Left ventricle myocardium inferior (tissue), 1 donor: Measurements from ENCODE around the gene WDR31. TPM values are rescaled to one million over a fixed set of nuclear protein-coding genes. Genes with fewer than 3 reads are reported as not detected.
A peak's percentile ranks its signal among the peaks of the same experiment; 100 is the strongest.

ENCODE experiments used
- DNase-seq: peaks from one replicate; pipeline ENCODE4 v3.0.0-alpha.2; 2020
- H3K27ac ChIP-seq: fragments of 200-600 bp; replicated peaks from 2 replicates; pipeline ENCODE4 v1.8.0; 2021
- H3K27me3 ChIP-seq: fragments of 200-600 bp; 2 replicates; pipeline ENCODE4 v1.8.0; 2021; ENCODE audit warnings: low read depth
- H3K36me3 ChIP-seq: fragments of 200-600 bp; 2 replicates; pipeline ENCODE4 v1.8.0; 2021
- H3K4me1 ChIP-seq: fragments of 200-600 bp; 2 replicates; pipeline ENCODE4 v1.8.0; 2021
- H3K4me3 ChIP-seq: fragments of 200-600 bp; 2 replicates; pipeline ENCODE4 v1.8.0; 2021; ENCODE audit warnings: mild to moderate bottlenecking, moderate library complexity
- H3K9me3 ChIP-seq: fragments of 200-600 bp; replicated peaks from 2 replicates; pipeline ENCODE4 v1.8.0; 2021
- CTCF ChIP-seq: fragments of 200-600 bp; IDR thresholded peaks from 2 replicates; pipeline ENCODE4 v1.8.0; 2021; ENCODE audit warnings: antibody characterized with exemption, mild to moderate bottlenecking, borderline replicate concordance
- intact Hi-C: fragments of 100-400 bp; cut with micrococcal nuclease; formaldehyde crosslinking; loops from one replicate; pipeline ENCODE4 v1.11.0; 2022
- long read RNA-seq: library from polyadenylated mRNA; unstranded; transcript quantifications from one replicate; pipeline ENCODE4 v2.0.0, GENCODE V29; 2021
- total RNA-seq: library from RNA; stranded (reverse); fragmentation: NEBNext Ultra II Directional; extraction: Animal tissue kit (Norgen Biotek cat#: 25700); gene quantifications from one replicate; pipeline ENCODE4 v1.2.1, GENCODE V29; 2021
- donor health status: DM: no; HTN: yes; CAD: no; lungs with severe emphysema.

WDR31 gene
- total RNA-seq, result 12.4 TPM
- long read RNA-seq, full-length matches to known transcripts, result 1 of 4 reads
- long read RNA-seq, partial matches to known transcripts, result 0 of 4 reads
- long read RNA-seq, other reads (novel, unspliced or antisense), result 3 of 4 reads

- no peaks in the 10 kb centered on the region for H3K36me3 ChIP-seq
- no peaks in the 10 kb centered on the region for H3K9me3 ChIP-seq
- H3K27ac ChIP-seq, result peak within 1 kb of the TSS; percentile 90
- intact Hi-C loops, result no loop called here
- peak within 1 kb of the TSS; percentile 88 for H3K4me3 ChIP-seq
- TF ChIP-seq CTCF, result no peak
- H3K27me3 ChIP-seq, result no peaks in the 10 kb centered on the region
- H3K4me1 ChIP-seq, result peaks cover 26% of the 10 kb centered on the region
- DNase-seq, result peak; percentile 88
Measured at GRCh38 chr9:113340011-113340699, at the start of gene WDR31. Gene WDR31 (minus strand): TSS chr9:113340275. CDS start chr9:113332022, 8,253 bp downstream.

DNA sequence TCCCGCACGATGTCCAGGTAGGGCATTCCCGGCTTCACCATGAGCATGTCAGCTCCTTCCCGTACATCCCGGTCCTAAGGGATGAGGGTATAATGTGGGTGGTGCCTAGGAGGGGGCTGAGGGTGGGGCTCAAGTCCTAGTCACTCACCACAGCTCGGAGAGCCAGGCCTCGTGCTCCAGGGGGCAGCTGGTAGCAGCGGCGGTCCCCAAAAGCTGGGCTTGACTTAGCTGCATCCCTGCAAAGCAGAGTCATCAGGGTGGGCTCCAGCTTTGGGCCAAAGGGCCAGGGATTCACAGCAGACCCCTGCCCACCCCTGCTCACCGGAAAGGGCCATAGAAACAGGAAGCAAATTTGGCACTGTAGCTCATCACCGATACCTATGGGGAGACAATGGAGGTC lies 49.4 kb upstream of the WDR31 start:
- Histone ChIP-seq H3K4me1 (no peaks in the 10 kb centered on the region), H3K27me3 (no peaks in the 10 kb centered on the region), H3K36me3 (peaks cover 71% of the 10 kb centered on the region), H3K9me3 (no peaks in the 10 kb centered on the region), H3K27ac (no peak overlapping the region), H3K4me3 (no peak overlapping the region)
- TF ChIP-seq CTCF, result no peak
- no peak for DNase-seq
- intact Hi-C loops, result no loop called here

DNA sequence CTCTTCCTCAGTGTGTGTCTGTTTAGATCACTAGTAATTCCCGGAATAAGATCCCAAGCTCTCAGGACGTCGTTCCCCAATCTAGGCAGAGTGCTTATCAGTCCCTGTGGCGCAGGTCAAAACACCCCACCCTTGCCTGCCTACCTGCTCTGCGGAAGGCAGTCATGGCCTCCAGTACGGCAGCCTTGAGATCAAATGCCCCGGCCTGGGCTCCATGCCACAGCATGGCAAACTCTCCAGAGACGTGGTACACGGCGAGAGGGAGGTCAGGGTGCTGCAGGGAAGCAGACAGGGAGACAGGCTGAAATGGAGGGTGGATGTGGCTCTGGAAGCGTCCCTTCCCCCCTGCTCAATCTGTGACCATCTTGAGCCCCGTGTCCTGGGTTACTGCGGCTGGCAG lies 48.8 kb upstream of the WDR31 start:
- peaks cover 71% of the 10 kb centered on the region for H3K36me3 ChIP-seq
- H3K27ac ChIP-seq, result no peak overlapping the region
- no peaks in the 10 kb centered on the region for H3K9me3 ChIP-seq
- H3K27me3 ChIP-seq, result no peaks in the 10 kb centered on the region
- H3K4me3 ChIP-seq, result no peak overlapping the region
- intact Hi-C loops, result no loop called here
- no peaks in the 10 kb centered on the region for H3K4me1 ChIP-seq
- DNase-seq, result no peak
- TF ChIP-seq CTCF, result no peak

DNA sequence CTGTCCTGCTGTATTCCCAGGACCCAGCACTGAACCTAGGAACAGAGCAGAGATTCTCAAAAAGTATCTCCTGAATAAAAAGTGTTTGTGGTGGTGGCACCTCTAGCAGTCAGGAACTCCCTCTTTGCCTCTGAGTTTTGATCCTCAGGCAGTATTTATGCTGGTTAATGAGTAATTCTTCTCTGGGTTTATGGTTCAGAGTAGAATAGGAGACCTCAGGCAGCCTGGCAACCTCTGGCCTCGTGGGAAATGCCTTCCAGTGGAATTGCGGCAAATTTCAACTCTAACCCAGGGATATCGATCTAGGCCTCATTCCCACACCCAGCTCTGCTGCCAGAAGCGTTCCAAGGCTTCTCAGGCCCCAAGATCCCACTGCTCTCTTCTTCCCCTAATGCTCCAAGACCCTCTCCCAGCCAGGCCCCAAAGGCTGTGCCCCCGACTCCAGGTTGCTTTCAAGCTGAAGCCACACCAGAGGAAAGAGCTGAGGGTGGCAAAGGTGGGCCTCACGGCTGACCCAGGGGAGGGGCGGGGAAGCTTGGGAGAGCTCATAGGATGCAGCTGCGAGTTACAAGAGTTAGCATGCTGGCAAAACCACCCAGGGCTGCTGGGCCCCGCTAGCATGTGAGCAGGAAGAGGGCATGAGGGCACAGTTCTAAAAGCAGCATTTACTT lies 47.6 kb upstream of the WDR31 start:
- peaks cover 59% of the 10 kb centered on the region for H3K36me3 ChIP-seq

More for the DNA sequence above, 47.6 kb upstream of the WDR31 start:
- TF ChIP-seq CTCF, result no peak
- no peaks in the 10 kb centered on the region for H3K4me1 ChIP-seq
- intact Hi-C loops, result no loop called here
- no peaks in the 10 kb centered on the region for H3K9me3 ChIP-seq
- DNase-seq, result no peak
- H3K27me3 ChIP-seq, result no peaks in the 10 kb centered on the region
- no peak overlapping the region for H3K4me3 ChIP-seq
- H3K27ac ChIP-seq, result no peak overlapping the region
